HEK293T (cell line): Measurements from ENCODE around the gene LINC00305.

Experiments used
- CTCF ChIA-PET: fragments of 350-600 bp; formaldehyde crosslinking; extraction: SDS; loops from one replicate; lab custom pipeline; 2021; ENCODE audit warnings: antibody characterized with exemption, inconsistent platforms; lab: Yijun Ruan, JAX
- POLR2A ChIA-PET: fragments of 350-600 bp; formaldehyde crosslinking; extraction: SDS; loops from one replicate; lab custom pipeline; 2020; ENCODE audit warnings: antibody characterized with exemption, inconsistent platforms; lab: Yijun Ruan, JAX
- DNase-seq: peaks from one replicate; pipeline ENCODE4 v3.0.0; 2012; ENCODE audit warnings: mixed read lengths; ENCODE audit errors: extremely low spot score
- ARNT ChIP-seq: fragments of 450-650 bp; IDR thresholded peaks from 2 replicates; pipeline ENCODE4 v1.6.1; 2017; ENCODE audit warnings: mild to moderate bottlenecking
- BHLHE40 ChIP-seq: fragments of 450-650 bp; IDR thresholded peaks from 2 replicates; pipeline ENCODE4 v1.6.1; 2016; ENCODE audit warnings: mild to moderate bottlenecking, moderate library complexity, borderline replicate concordance
- CTBP1 ChIP-seq: fragments of 450-650 bp; IDR thresholded peaks from 2 replicates; pipeline ENCODE4 v1.6.1; 2016; ENCODE audit warnings: borderline replicate concordance
- ELF4 ChIP-seq: fragments of 450-650 bp; IDR thresholded peaks from 2 replicates; pipeline ENCODE4 v1.6.1; 2017; ENCODE audit warnings: antibody characterized with exemption
- FOXA1 ChIP-seq: fragments of 450-650 bp; IDR thresholded peaks from 2 replicates; pipeline ENCODE4 v1.6.1; 2016; ENCODE audit warnings: mild to moderate bottlenecking
- FOXK2 ChIP-seq: fragments of 450-650 bp; IDR thresholded peaks from 2 replicates; pipeline ENCODE4 v1.6.1; 2016; ENCODE audit warnings: mild to moderate bottlenecking
- FOXM1 ChIP-seq: fragments of 450-650 bp; IDR thresholded peaks from 2 replicates; pipeline ENCODE4 v1.6.1; 2017; ENCODE audit warnings: mild to moderate bottlenecking, borderline replicate concordance
- HDGF ChIP-seq: fragments of 450-650 bp; IDR thresholded peaks from 2 replicates; pipeline ENCODE4 v1.6.1; 2017; ENCODE audit warnings: antibody characterized with exemption, borderline replicate concordance
- L3MBTL2 ChIP-seq: fragments of 450-650 bp; conservative IDR thresholded peaks from 2 replicates; pipeline ENCODE4 v1.6.1; 2016; ENCODE audit warnings: mild to moderate bottlenecking
- LEF1 ChIP-seq: fragments of 450-650 bp; IDR thresholded peaks from 2 replicates; pipeline ENCODE4 v1.6.1; 2017; ENCODE audit warnings: mild to moderate bottlenecking, borderline replicate concordance
- NFRKB ChIP-seq: fragments of 450-650 bp; IDR thresholded peaks from 2 replicates; pipeline ENCODE4 v1.6.1; 2016; ENCODE audit warnings: mild to moderate bottlenecking, moderate library complexity
- SP1 ChIP-seq: fragments of 450-650 bp; IDR thresholded peaks from 2 replicates; pipeline ENCODE4 v1.6.1; 2017
- SUZ12 ChIP-seq: fragments of 450-650 bp; IDR thresholded peaks from 2 replicates; pipeline ENCODE4 v1.6.1; 2016; ENCODE audit warnings: mild to moderate bottlenecking
- TARDBP ChIP-seq: fragments of 450-650 bp; IDR thresholded peaks from 2 replicates; pipeline ENCODE4 v1.6.1; 2016
- ZNF384 ChIP-seq: fragments of 450-650 bp; IDR thresholded peaks from 2 replicates; pipeline ENCODE4 v1.6.1; 2016
- TF ChIP-seq, protein P1 (sequence below): fragments of 450-650 bp; IDR thresholded peaks from 2 replicates; pipeline ENCODE4 v1.6.1; 2016

Gene LINC00305

DNA sequence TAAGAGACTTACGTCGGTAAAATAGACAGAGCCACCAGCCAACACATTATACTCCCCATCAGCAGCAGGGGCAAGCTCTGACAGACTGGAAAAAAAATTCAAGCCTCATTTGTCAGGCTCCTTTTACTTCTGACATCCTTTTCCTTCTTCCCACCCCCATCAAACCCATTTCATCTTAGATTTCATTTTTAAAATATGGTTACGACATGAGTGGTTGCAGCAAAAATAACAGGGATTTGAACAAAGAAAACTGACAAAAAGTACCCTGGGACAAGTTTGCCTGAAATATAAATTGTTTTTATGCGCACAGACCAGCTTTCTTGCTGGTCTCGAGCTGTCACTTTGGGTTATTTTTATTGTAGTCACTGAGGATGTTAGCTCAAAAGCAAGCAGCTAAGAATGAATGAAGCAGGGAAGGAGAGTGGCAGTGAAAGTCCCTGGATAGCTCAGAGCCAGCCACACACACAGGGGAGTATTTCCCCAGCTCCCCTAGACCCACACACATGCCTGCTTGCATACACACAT lies 30.7 kb upstream of the LINC00305 start:
- ChIA-PET CTCF (no interaction called here), POLR2A (no interaction called here)
- DNase-seq, result no peak
- TF ChIP-seq CTBP1 (no peak), NFRKB (no peak), BHLHE40 (no peak), FOXK2 (no peak), ELF4 (no peak), ZNF384 (no peak), LEF1 (no peak), HDGF (no peak), TARDBP (no peak), ARNT (no peak), SUZ12 (no peak), FOXM1 (no peak), SP1 (no peak), L3MBTL2 (no peak), FOXA1 (no peak)
- TF ChIP-seq, protein P1, sequence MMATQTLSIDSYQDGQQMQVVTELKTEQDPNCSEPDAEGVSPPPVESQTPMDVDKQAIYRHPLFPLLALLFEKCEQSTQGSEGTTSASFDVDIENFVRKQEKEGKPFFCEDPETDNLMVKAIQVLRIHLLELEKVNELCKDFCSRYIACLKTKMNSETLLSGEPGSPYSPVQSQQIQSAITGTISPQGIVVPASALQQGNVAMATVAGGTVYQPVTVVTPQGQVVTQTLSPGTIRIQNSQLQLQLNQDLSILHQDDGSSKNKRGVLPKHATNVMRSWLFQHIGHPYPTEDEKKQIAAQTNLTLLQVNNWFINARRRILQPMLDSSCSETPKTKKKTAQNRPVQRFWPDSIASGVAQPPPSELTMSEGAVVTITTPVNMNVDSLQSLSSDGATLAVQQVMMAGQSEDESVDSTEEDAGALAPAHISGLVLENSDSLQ, result no peak

DNA sequence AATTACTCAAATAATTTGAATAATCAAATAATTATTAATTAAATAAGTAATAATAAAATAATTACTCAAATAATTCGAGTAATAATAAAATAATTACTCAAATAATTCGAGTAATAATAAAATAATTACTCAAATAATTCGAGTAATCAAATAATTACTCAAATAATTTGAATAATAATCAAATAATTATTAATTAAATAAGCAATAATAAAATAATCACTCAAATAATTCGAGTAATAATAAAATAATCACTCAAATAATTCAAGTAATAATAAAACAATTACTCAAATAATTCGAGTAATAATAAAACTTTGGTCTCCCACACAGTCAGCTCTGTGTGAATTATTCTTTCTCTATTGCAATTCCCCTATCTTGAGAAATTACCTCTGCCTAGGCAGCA lies 30.0 kb upstream of the LINC00305 start:
- CTCF ChIA-PET, result no interaction called here
- no peak for TF ChIP-seq SUZ12
- no peak for TF ChIP-seq SP1
- no peak for TF ChIP-seq TARDBP
- no peak for TF ChIP-seq CTBP1
- no peak for TF ChIP-seq LEF1
- TF ChIP-seq, protein P1, result no peak
- no peak for TF ChIP-seq L3MBTL2
- no peak for TF ChIP-seq ELF4
- TF ChIP-seq ARNT, result no peak
- TF ChIP-seq FOXK2, result no peak
- TF ChIP-seq BHLHE40, result no peak
- TF ChIP-seq FOXM1, result no peak
- TF ChIP-seq FOXA1, result no peak
- no peak for TF ChIP-seq ZNF384
- TF ChIP-seq HDGF, result no peak
- no peak for TF ChIP-seq NFRKB
- DNase-seq, result no peak
- POLR2A ChIA-PET, result no interaction called here

DNA sequence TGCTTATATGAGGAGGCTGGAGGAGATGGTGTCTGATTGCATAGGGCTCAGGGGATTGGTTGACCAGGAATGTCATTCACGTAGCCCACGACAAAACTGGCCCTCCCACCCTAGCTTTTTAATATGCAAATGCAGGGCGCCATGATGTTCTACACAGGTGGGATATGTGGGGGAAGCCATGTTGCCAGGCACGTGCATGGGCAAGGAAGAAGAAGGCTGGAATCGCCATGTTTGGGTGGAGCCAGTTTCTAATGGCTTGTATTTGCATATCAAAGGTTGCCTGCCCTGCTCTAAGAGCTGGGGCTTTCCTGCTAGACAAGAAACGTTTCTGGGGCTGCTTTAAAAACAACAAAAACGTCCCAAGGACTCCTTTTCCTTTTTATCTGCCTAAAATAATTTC lies 26.5 kb upstream of the LINC00305 start:
- ChIA-PET CTCF (no interaction called here), POLR2A (no interaction called here)
- no peak for DNase-seq
- TF ChIP-seq SUZ12 (no peak), NFRKB (no peak)

DNA sequence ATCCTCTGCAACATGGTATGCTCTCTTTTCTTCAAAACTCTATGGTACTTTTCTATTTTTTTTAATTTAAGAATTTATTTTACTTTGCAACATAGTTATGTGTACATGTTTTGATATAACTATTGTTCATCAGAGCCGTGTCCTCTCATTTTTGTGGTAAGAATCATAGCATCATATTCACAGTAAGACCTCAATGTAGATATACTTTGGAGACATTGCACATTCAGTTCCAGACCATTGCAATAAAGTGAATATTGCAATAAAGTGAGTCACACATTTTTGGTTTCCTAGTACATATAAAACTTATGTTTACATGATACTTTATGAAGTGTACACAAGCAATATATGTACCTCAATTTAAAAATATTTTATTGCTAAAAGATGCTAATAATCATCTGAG lies 22.7 kb upstream of the LINC00305 start:
- no peak for DNase-seq
- TF ChIP-seq ARNT (no peak), CTBP1 (no peak), FOXA1 (no peak), SUZ12 (no peak), ZNF384 (no peak), BHLHE40 (no peak), TARDBP (no peak), NFRKB (no peak), SP1 (no peak), LEF1 (no peak), HDGF (no peak), ELF4 (no peak), FOXK2 (no peak), FOXM1 (no peak)
- TF ChIP-seq, protein P1, result no peak
- ChIA-PET POLR2A (no interaction called here), CTCF (no interaction called here)

DNA sequence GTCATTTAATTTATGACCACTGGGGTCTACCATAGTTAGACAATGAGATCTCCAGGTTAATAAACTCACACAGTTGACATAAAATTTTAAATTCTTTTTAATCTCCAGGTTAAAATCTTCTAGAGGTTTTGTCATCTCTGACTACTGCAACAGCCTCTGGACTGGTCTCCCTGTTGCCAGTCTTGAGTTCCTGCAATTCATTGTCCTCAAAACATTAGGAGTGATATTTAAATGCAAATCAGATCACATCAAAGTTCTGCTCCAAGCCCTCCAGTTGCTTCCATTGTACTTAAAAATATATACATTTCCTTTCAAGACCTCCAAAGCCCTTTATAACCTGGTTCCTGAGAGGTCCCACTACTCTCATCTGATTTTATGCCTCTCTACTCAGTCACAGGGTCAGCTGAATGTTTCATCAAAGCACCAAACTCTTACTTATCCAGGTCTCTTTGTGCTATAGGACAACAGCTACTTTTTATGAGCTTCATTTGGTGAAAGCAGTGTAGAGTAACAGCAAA lies 18.6 kb upstream of the LINC00305 start:
- DNase-seq, result no peak
- no peak for TF ChIP-seq ELF4
- no peak for TF ChIP-seq FOXK2
- TF ChIP-seq ZNF384, result no peak
- TF ChIP-seq TARDBP, result no peak
- no peak for TF ChIP-seq L3MBTL2
- TF ChIP-seq FOXA1, result no peak
- TF ChIP-seq NFRKB, result no peak
- TF ChIP-seq HDGF, result no peak
- TF ChIP-seq CTBP1, result no peak
- ChIA-PET CTCF (no interaction called here), POLR2A (no interaction called here)

DNA sequence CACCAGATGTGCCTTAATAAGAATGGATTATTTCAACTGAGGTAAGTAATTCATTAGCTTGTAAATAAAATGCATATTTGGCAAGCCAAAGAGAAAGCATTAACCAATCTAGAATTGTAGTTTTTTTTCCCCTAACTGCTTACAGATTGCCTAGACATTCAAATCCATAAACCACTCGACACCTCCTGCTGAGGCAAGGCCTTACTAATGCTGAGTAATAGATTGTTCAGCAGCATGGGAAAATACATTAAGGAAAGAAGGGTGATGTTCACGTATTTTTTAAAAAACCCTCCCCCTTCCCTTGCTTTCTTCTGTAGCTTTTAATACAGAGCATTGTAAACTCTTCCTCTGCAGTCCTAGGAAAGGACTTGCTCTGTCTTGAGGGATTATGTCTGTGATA lies 17.0 kb upstream of the LINC00305 start:
- CTCF ChIA-PET, result no interaction called here
- no peak for DNase-seq
- TF ChIP-seq SP1 (no peak), SUZ12 (no peak), FOXA1 (no peak), BHLHE40 (no peak), ELF4 (no peak)
- POLR2A ChIA-PET, result no interaction called here

DNA sequence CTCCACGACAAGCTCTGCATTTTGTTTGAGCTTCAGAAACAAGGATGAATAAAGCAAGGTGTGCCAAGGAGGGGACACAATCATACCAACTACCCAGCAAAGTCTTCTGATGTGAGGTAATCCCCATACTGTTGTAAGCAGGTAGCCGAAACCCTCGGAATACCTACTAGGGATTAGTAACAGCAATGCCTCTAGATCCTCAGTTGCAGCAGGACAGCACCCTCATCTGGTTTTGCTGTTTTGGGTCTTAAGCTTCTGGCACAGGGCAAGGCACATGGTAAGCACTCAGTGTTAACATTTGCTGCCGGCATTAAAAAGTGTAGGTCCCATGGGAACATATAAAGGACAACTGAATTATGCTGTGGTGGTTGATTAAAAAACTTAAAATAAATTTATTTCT lies 16.0 kb upstream of the LINC00305 start:
- ChIA-PET POLR2A (no interaction called here), CTCF (no interaction called here)

More for the DNA sequence above, 16.0 kb upstream of the LINC00305 start:
- DNase-seq, result no peak
- TF ChIP-seq SP1, result no peak
- TF ChIP-seq FOXA1, result no peak
- TF ChIP-seq ARNT, result no peak
- no peak for TF ChIP-seq LEF1
- TF ChIP-seq TARDBP, result no peak
- no peak for TF ChIP-seq FOXM1
- TF ChIP-seq FOXK2, result no peak
- TF ChIP-seq SUZ12, result no peak
- TF ChIP-seq CTBP1, result no peak
- no peak for TF ChIP-seq BHLHE40
- no peak for TF ChIP-seq ELF4
- no peak for TF ChIP-seq ZNF384
- TF ChIP-seq NFRKB, result no peak
- no peak for TF ChIP-seq L3MBTL2
- TF ChIP-seq, protein P1, result no peak
- TF ChIP-seq HDGF, result no peak
